Thyroid gland (tissue), 4 donors: ENCODE results near the gene ABCA12.
"Not testable (repeated sequence)": the region's sequence is repeated elsewhere in the genome, so short reads cannot be mapped to it uniquely, and the experiment has no call there.

Experiments used
- CTCF ChIP-seq, 6 experiments: fragments of 200-600 bp in 3 of 6; fragments of 450-650 bp in 3 of 6; sonication (generic) in 3 of 6; IDR thresholded peaks; one replicate each; pipeline ENCODE4 v1.5.1; 2016 to 2019; ENCODE audit warnings: antibody characterized with exemption in 6 of 6, mild to moderate bottlenecking in 2 of 6, inconsistent platforms in 1 of 6, moderate library complexity in 1 of 6
- POLR2A ChIP-seq, 2 donors: fragments of 450-650 bp; IDR thresholded peaks; one replicate each; pipeline ENCODE4 v1.6.1; 2017; ENCODE audit warnings: antibody characterized with exemption in 2 of 2, mild to moderate bottlenecking in 2 of 2, moderate library complexity in 1 of 2

- TF ChIP-seq CTCF, POLR2A (IDR thresholded peaks at IDR 0.05): not testable (repeated sequence)
Observed at GRCh38 chr2:215163319-215163718, 24.9 kb upstream of the ABCA12 start.
